GM12801 (cell line): Measurements from ENCODE around the gene NPFFR2.

ENCODE experiments used
- CTCF ChIP-seq: IDR thresholded peaks from one replicate; pipeline ENCODE4 v1.5.1; 2011; ENCODE audit warnings: control low read depth; ENCODE audit not compliant: insufficient read length; ENCODE audit errors: extremely low read depth

NPFFR2 gene

GRCh38 chr4:72031868-72032608, at the start of gene NPFFR2:
Gene NPFFR2, plus strand, starts transcription at chr4:72032000. Its CDS starts 96,592 bp downstream, at chr4:72128592.
- TF ChIP-seq CTCF, result no peak

- no peak for TF ChIP-seq CTCF
These were observed 39.1 kb upstream of the NPFFR2 start for GRCh38 chr4:71992571-71993312.

- TF ChIP-seq CTCF, result no peak
These were observed 37.2 kb upstream of the NPFFR2 start for GRCh38 chr4:71994559-71994958.

GRCh38 chr4:71995297-71995696, 36.5 kb upstream of the NPFFR2 start:
- TF ChIP-seq CTCF, result no peak

- no peak for TF ChIP-seq CTCF
These were observed 25.2 kb upstream of the NPFFR2 start for GRCh38 chr4:72006586-72006985.

- TF ChIP-seq CTCF, result no peak
These were observed 19.9 kb upstream of the NPFFR2 start for GRCh38 chr4:72011906-72012305.

GRCh38 chr4:72016011-72016410, 15.8 kb upstream of the NPFFR2 start:
- no peak for TF ChIP-seq CTCF
